Stimulated activated CD8-positive, alpha-beta memory T cell treated with anti-CD3 and anti-CD28 coated beads, Interleukin-2, amount 100 ng/mL, for 1 hour (primary cell): Measurements from ENCODE around the gene MTCH1.

Experiments
- DNase-seq, 2 donors: peaks; one replicate each; pipeline ENCODE4 v3.0.0-alpha.2; 2020; ENCODE audit warnings: low read depth in 2 of 2

Gene MTCH1, protein sequence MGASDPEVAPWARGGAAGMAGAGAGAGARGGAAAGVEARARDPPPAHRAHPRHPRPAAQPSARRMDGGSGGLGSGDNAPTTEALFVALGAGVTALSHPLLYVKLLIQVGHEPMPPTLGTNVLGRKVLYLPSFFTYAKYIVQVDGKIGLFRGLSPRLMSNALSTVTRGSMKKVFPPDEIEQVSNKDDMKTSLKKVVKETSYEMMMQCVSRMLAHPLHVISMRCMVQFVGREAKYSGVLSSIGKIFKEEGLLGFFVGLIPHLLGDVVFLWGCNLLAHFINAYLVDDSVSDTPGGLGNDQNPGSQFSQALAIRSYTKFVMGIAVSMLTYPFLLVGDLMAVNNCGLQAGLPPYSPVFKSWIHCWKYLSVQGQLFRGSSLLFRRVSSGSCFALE

DNA sequence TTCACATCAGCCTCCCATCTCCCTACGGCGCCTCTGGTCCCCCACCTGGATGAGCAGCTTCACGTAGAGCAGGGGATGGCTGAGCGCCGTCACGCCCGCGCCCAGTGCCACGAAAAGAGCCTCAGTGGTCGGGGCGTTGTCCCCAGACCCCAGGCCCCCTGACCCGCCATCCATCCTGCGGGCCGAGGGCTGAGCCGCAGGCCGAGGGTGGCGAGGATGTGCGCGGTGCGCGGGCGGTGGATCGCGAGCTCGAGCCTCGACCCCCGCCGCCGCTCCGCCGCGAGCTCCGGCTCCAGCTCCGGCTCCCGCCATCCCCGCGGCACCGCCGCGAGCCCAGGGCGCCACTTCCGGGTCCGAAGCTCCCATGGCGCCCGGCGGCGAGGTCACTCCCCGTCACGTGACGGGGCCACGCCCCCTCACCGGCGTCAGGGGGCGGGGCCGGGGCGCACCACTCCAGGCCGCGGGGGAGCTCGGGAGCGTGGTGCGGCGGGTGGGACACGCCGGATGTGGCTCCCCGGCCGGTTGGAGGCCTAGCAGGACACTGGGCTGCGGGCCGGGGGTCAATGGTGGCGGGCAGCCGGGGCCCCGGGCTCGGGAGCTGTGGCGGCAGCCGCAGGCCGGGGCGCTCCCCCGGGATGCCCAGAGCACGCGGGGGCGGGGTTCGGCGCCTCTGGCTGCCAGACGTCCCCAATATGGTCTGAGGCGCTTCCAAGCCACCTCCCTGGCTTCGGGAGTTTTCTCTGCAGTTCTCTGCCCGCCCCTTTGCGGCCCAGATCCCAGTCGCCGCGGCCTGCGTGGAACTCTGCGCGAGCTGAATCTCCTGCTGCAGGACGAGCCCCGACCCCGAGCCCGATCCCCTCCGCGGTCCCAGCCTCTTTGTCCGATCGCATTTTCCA, at the start of gene MTCH1:
Gene MTCH1, minus strand, starts transcription at position 389 of the 896 bp plus-strand sequence. Its CDS starts 23 bp downstream, at position 366.
- peak; percentile 76 to 79 for DNase-seq

DNA sequence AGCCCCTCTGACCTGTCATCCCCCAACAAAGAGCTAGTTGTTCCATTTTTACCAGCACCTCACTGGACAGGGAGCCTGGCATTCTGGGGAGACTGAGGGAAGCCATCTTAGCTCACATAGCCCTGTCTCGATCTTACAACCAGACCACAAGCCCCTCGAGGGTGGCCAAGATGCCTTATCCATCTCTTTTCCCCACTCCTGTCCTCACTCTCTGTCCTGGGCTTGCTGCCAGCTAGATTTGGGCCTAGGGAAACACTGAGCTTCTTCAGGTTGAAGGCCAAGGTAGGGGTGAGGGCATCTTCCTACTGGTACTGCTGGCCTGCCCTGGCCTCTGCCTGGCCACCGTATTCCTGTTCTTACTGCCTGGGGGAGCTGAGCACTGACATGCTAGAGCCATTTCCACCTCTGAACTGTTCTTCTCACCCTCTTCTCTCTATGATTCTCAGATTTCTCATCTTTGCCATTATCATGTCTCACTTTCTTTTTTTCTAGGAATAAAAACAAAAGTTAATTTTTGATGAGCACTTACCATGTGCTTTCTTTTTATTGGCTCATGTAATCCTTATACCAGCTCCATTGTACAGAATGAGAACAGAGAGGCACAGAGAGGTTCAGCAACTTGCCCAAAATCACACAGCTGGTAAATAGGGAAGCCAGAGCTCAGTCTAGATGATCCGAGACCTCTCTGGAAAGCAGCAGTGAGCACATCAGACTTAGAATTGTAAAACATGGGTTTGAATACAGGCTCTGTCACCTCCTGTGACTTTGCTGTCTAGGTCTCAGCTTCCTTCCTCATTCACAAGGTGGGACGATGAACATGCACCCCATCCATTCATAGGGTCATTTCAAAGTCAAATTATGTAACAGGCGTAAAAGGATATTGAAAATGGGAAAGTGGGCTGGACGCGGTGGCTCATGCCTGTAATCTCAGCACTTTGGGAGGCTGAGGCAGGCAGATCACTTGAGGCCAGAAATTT, 48.1 kb upstream of the MTCH1 start:
- DNase-seq = no peak

DNA sequence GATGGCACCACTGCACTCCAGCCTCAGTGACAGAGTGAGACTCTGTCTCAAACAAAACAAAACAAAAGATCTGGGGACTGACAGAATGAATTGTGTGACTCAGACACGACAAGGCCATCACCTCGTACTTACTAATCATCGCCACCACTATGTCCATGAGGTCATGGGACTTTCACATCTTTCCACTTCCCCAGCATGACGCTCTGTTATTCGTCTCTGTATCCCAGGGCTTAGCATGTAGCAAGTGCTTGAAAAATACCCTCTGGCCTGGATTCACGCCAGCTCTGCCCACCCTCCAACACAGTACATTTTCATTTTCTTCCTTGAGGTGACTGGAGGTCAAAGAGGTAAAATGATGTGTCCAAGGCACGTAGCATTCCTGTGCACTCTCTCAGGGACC, 47.3 kb upstream of the MTCH1 start:
- DNase-seq = no peak

DNA sequence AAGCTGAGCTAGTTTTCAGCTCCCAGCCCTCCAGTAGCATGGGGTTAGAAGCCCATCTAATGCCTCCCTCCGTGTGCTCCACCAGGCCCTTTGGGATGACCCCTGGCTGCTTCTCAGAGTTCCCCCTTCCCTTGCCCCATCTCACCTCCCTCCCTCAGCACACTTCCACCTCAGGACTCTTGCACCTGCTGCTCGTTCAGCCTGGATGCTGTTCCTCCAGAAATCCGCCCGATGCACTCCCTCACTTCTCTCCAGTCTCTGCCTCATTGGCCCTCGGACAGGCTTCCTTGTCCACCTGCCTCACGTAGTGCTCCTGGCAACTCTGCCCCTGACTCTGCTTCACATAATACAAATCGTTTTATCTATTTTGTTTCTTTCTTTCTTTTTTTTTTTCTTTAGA, 46.2 kb upstream of the MTCH1 start:
- DNase-seq = no peak

DNA sequence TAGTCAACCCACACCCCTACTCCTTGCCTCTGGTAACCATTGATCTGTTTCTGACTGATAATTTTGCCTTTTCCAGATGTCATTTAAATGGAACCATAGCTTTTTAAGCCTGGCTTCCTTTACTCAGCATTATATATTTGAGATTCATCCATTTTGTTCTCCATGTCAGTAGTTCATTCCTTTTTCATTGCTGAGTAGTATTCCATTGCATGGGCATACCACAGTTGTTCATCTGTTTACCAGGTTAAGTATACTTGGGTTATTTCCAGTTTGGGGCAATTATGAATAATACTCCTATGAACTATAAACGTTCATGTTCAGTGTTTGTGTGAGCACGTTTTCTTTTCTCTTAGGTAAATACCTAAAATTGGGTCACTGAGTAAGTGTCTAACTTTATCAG, 44.6 kb upstream of the MTCH1 start:
- no peak for DNase-seq

DNA sequence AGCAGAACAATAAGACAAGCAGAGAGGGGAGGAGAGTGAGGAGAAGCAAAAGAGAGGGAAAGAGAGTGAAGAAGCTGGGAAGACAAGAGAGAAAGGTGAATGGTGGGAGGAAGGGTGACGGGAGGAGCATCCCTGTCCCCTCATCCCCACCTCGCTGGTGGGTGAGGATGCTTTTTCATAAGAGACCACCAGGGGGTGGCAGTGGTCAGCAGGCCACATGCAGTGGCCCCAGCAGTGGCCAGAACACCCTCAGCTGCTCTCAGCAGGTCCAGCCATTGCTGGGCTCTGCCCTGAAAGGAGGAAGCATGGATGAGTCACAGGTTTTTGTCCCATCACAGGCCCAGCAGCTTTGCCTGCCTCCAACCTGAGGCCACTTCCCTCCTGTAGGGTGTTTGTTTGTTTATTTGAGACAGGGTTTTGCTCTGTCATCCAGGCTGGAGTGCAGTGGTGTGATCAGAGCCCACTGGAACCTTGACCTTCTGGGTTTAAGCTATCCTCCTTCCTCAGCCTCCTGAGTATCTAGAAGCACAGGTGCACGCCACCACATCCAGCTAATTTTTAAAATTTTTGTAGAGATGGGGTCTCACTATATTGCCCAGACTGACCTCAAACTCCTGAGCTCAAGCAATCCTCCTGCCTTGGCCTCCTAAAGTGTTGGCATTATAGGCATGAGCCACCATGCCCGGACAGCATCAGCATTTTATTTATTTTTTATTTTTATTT, 43.4 kb upstream of the MTCH1 start:
- no peak for DNase-seq

DNA sequence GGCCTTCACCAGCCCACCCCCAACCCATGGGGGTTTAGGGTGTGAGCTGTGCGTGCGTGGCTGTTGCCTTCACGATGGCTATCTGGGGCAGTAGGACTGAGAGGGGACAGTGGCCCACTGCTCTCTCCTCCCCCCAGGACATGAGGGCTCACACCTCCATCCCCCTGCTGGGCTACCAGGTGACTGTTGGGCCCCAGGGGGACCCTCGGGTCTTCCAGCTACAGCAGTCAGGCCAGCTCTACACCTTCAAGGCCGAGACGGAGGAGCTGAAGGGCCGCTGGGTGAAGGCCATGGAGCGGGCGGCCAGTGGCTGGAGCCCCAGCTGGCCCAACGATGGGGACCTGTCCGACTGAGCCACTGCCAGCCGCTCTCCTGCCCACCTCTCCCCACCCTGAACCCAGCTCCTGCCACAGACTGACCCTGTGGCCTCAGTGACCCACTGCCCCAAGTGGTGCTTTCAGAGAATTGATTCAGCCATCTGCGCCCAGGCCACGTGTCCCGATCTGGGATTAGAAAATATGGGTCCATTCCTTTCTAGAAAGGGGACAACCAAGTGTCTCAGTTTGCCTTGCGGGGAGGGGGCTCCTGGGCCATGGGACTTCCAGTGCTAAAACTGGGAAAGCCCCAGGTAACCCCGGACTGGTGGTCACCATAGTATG, 41.9 kb upstream of the MTCH1 start:
- DNase-seq = no peak

DNA sequence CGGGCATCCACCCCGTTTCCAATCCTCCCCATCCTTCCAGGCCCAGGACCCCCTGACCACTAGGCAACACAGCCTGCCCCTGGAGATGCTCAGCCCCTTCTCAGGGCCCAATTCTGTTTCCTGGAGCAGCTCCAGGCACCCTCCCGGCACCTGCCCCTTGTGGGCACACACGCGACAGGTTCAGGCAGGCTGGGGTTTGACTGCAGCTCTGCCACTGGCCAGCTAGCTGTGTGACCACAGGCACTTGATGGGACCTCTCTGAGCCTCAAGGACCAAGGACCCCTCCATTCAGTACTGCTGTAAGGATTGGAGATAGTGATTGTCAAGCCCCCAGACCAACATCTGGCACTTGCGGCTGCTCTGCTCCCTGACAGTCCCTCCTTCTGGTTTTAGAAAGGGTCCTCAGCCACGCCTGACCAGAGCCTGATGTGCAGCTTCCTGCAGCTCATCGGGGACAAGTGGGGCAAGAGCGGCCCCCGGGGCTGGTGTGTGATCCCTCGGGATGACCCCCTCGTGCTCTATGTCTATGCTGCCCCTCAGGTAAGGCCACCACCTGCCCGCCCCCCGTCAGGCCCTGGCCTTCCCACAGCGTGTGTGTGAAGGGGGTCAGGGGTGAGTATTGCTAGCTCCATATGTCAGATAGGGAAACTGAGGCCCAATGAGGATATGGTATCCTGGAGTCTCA, 41.2 kb upstream of the MTCH1 start:
- DNase-seq = no peak

DNA sequence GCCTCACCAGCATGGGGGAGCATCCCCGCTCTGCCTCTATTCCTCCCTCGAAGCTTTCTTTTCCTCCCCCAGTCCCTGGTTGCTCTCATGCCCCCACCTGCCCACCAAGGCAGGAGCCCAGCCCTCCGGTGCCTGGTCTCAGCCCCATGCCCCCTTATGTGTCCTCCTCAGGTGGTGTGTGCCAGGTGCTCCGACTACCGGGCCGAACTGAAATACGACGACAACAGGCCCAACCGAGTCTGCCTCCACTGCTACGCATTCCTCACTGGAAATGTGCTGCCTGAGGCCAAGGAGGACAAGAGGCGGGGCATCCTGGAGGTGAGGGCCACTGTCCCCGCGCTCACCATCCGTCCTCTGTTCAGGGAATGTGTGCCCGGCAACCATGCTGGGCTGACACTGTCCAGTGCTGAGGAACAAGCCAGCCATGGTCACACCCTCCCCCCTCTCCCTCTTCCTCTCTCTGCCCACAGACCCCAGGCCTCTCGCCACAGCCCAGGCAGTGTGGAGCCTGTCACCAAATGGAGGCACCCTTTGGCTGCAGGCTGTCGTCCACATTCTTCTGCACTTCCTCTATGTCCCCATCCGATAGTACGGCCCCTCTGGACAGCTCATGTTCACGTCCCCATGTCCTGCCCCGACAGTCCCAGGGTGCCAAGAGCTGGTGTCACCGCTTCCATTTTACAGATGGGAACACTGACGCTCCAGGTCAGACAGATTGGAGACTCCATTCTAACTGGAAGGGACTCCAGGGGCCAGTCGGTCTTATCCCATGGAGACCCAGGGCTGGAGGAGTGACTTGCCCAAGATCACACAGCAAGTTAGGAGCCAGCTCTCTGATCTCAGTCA, 39.8 kb upstream of the MTCH1 start:
- DNase-seq = no peak

DNA sequence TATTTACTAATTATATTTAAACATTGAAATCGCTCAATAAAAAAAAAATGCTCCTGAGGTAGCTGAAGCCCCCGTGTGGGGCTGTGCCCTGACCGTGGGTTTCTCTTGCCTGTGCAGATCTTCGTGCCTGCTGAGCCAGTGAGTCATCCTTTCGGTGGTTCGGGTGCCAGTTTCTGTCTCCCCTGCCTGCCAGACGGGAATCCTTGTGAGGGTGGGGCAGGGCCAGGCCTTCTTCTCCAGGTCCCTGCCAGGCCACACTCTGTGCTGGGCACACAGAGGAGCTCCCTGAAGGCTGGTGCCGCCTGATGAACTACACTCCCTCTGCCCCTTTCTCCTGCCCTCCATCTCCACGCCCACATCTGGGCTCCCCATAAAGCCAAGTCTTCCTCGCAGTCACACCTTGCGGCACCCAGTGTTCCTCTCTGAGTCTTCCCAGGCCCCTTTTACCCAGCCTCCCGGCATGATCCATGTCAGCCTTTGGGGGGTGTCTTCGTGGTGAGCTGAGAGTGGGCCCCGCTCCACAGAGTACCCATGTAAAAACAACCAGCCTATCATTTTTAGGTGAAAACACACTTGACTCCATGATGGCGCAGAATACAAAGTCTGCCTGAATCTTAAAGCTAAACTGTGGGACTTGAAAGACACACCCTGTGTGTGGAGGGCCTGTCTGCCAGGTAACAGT, 38.8 kb upstream of the MTCH1 start:
- DNase-seq = no peak

DNA sequence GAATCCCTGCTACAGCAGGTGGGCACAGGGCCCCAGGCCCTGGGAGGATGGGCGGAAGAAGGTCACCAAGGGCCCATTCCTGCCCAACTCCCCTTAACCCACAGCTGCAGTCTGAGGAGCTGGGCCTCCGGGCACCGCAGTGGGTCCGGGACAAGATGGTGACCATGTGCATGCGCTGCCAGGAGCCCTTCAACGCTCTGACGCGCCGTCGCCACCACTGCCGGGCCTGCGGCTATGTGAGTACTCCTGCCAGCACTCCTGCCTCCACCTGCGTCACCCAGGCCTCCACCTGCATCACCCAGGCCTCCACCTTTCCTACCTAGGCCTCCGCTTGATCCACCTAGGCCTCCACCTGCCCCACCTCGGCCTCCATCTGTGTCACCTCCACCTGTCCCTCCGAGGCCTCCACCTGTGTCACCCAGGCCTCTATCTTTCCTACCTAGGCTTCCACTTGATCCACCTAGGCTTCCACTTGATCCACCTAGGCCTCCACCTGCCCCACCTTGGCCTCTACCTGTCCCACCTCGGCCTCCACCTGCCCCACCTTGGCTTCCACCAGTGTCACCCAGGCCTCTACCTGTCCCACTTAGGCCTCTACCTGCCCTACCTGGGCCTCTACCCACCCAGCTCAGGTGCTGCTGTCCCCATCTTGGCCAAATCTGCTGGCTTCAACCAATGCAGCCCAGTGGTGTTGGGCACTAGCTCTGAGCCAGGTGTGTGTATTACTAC, 36.3 kb upstream of the MTCH1 start:
- DNase-seq = no peak

DNA sequence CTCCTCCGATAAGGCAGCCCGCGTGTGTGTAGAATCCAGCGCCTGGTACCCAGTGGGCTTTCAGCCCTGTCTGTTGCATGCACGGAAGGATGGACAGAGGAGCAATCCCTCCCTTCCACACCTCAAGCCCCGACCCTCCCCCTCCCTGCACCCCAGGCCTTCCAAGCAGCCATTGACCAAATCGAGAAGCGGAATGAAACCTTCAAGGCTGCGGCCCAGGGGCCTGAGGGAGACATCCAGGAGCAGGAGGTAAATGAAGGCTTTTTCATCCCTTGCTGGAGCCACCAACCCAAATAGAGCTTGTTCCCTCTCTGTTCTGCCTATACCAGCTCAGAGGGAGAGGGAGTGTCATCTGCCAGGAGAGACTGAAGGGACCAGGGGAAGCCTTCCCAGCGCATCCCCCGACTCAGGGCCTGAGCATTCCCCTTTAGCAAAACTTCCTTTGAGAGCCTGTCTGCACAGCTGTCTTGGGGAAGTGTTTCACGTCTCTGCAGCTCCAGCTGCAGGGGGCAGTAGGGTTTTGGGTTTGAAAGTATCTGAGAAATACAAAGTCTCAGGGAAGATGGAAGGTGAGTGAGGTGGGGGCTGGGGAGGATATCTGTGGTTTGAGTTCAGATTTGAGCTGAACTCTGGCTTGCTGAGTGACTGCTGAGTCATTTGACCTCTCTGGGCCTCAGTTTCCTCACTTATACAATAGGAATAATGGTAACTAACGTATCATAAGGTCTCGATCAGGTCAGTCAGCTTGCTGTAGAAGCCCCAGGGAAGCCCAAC, 35.5 kb upstream of the MTCH1 start:
- DNase-seq = peak in 1 of 2 donors; percentile 48

DNA sequence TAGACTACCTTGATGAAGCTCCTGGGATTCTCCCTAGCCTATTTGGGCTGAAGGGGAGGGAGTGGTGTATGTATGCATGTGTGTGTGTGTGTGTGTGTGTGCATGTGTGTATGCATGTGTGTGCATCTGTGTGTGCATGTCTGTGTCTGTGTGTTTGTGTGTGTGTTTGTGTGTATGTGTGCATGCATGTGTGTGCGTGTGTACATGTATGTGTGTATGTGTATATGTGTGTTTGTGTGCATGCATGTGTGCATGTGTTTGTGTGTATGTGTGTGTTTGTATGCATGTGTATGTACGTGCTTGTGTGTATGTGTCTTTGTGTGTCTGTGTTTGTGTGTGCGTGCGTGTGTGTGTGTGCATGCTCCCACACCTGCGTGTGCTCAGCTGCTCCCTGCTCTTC, 34.8 kb upstream of the MTCH1 start:
- DNase-seq = no peak

DNA sequence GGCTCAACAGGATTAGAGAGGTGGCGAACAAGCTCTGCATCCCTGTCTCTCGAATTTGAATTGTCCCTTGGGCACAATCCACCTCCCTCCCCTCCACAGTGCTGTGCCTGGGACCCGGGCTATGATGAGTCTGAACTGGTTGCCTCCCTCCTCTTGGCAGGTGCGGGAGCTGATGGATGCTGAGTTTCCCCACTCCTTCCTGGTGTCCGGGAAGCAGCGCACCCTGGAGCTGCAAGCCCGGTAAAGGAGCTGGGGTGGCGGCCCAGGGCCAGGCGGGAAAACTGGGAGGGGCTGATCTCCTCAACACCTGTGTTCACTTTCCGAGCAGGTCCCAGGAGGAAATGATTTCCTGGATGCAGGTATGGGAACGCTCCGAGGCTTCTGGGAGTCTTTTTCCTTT, 34.4 kb upstream of the MTCH1 start:
- no peak for DNase-seq

DNA sequence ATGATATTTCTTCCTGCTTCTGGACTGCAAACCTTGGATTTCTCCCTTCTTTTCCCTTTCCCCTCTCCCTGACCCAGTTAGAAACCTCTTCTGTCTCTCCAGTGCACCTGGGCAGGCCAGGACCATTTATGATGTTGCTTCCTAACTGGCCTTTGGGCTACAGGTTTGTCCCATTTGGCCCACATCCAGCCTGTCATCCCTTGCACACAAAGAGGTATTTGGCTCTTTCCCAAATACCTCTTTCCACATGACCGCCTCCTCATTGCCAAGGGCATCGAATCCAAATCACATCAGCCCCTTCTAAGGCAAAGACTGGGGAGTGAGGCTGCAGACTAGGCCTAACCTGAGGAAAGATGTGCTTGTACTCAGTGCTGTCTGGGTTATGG, 33.1 kb upstream of the MTCH1 start:
- no peak for DNase-seq

DNA sequence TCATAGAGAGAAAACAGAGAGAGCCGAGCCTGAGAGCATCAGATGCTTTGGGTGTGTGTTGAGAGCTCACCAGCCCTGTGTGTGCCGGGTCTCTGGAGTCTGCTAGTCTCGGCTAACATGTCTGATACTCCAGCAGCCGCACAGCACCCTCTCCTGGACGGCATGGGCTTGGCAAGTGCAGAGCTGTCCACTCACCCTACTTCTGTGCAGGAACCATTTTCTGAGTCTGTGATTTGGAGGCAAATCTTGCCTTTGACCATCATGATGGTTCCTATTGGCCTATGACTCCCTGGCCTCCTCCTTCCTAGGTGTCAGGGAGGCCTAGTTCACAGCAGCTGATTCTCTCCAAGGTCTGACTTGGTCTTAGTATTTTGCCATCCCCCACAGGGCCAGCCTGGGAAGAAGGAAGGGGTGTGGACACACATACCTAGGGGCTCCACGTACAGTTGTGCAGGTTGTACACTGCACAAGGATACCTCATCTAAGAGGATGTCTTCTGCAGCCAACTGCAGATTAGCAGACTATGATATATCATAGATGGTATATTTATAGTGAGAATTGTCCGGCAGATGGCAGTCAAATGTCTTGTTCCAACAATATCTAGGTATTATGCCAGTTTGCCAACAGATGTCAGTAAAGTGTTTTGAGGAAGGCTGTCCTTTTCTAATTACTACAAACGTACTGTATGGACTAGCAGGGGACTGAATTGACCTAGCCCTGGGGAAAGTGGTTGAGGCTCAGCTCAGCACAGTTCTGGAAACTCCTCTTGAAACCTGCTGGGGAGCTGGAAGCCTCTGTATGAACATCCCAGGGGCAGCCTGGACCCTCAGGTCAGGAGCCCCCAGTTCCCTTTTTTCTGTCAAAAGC, 32.4 kb upstream of the MTCH1 start:
- DNase-seq = peak; percentile 69 to 79
